GM18867 (cell line): ENCODE results near the gene SMOC1.
"Not testable (repeated sequence)": the region's sequence is repeated elsewhere in the genome, so short reads cannot be mapped to it uniquely, and the experiment has no call there.

Experiments used
- ATAC-seq: cut with Tn5 transposase; IDR thresholded peaks from one replicate; pipeline ENCODE4 v1.9.1; 2021; ENCODE audit warnings: mild to moderate bottlenecking, moderate library complexity; ENCODE audit not compliant: unreplicated experiment

SMOC1 gene

GRCh38 chr14:69896080-69896479 lies 16.9 kb downstream of the SMOC1 start:
- ATAC-seq, result no peak

DNA sequence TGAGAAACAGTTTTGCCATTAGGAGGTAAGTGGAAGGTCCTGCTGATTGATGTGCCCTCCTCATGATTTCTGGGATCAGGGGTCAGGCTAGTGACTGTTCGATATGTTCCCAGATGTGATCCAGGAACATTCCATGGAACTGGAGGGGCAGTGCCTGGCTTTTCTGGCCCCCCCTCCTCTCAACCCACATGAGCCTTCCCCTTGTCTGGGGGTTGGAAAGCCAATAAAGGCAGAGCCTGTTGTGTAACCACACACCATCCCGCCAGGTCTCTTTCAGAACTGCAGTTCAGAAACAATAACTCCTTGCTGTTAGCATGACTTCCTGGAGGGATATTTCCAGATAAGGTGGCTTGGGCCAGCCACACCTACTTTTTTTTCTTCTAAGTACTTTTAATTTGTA lies 17.8 kb downstream of the SMOC1 start:
- no peak for ATAC-seq

DNA sequence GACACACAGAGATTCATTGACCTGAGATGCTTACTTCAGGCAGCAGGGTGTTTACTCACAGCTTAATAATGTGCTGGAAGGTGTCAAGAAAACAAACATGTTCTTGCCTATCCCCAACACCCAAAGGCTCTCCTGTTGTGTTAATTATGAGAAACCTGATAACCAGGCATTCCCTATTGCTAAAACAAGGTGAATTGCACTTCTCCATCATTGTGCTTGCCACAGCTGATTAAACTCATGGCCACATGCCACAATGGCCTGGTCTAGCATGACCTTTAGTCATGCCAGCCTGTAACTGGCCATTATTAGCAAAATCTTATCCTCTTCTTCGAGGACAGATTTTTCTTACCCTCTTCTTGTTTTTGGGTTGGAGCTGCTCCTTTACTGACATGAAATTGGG lies 21.4 kb downstream of the SMOC1 start:
- ATAC-seq, result no peak

DNA sequence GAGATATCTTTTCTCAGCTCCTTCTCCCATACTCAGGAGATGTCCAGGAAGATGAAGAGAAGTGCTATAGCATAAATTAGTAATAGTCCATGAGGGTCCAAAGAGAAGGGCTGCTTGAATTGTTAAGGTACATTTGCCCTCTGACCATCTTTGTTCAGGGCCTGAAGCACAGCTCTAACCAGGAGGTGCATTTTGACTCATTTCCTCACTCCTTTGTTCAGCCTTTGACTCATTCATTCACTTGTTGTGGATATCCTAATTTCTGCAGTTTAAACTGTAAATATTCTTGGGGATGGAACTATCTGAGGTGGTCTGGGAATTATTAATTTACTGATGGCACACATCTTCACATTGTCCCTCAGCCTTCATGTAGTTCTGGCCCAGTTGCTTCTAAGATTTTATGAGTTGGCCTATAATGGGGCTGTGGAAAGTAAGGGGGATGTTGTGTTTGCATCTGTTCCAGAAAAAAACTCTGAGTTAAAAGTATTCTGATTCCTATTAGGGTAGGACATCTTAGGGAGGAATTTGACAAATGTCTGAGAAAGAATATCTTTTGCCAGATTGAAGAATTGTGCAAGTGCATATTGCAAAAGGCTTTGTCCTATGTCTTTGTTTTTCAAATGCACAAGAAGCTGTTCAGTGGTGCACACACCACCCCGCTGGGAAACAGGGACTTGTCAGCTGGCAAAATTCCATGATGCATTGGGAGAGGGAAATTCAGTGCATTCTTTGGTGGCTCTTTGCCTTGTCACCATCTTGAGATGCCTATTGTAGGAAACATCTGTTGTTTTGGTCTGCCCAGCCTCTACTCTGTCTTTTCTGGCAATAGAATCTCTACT lies 22.1 kb downstream of the SMOC1 start:
- no peak for ATAC-seq

- ATAC-seq, result not testable (repeated sequence)
Observed at GRCh38 chr14:69903046-69903445, 23.8 kb downstream of the SMOC1 start.

DNA sequence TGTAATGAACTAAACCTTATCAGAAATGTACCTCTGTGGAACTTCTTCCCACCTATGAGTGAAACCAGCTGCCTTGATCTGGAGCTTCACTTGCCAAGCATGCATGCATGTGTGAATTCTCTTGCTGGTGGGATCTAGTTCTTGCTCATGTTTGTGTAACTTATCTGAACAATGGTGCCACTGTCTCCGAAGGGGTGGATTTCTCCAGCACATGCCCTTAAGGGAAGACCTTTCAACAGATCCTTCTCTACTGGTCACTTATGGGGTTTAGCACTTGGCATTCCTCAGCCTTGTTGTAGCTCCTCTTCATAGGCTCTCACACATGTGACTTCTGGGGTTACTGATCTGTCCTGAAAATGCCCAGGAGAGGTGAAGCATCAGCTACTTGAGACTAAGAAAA lies 25.0 kb downstream of the SMOC1 start:
- ATAC-seq, result no peak

GRCh38 chr14:69906201-69906600 lies 27.0 kb downstream of the SMOC1 start:
- no peak for ATAC-seq

GRCh38 chr14:69909826-69910550 lies 30.8 kb downstream of the SMOC1 start:
- no peak for ATAC-seq

- no peak for ATAC-seq
Observed at GRCh38 chr14:69910871-69911270, 31.7 kb downstream of the SMOC1 start.

GRCh38 chr14:69913686-69914085 lies 34.5 kb downstream of the SMOC1 start:
- no peak for ATAC-seq

DNA sequence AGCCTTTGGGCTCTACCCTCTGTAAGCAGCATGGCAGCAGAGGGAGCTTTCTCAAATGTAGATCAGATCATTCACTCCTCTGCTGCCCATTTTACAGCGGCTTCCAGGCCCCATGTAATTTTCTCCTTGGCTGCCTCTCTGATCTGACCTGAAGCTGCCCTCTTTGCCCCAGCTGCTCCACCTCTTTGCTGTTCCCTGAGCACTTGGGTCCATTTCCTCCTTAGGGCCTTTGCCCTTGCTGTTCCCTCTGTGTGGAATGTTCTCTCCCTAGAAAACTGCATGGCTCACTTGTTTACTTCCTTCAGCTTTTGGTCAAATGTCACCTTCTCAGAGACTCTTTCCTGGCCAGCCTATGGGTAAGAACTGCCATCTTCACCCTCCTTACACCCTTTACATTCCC lies 37.2 kb downstream of the SMOC1 start:
- ATAC-seq, result no peak

DNA sequence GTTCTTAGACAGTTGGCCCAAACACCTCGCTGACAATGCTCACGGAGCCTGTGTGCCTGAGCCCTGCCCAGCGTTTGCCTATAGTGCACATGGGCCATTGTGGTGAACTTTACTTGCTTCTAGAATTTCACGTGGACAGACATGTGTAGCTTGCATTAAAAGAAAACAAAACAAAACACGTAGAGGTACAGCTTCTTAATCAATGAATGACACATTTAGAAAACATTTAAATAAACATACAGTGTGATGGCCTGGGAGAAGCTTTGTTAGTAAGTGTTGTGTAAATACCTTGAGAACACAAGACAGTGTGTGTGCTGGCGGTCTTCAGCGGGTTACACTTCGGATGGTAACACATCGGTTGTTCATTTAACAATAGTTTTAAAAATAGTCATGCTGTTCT lies 38.1 kb downstream of the SMOC1 start:
- no peak for ATAC-seq

DNA sequence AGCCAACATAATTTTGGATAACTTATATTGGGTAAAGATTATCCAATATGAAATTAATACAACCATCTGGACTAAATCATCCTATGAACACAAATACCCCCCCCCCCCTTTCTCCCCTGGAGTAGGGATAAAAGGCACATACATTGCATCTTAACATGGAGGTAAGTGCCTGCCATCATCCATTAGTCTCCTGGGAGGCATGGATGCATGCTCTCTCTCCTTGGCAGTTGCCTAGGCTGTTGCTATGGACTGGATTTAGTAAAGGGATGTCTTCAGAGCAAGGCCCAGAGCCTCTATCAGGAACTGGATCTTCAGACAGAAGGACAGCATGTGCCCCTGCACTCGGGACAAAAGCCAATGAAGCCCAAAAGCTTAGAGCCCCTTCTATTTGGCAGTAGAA lies 40.6 kb downstream of the SMOC1 start:
- ATAC-seq, result no peak

- ATAC-seq, result no peak
Observed at GRCh38 chr14:69921052-69921451, 41.8 kb downstream of the SMOC1 start.

- no peak for ATAC-seq
Observed at GRCh38 chr14:69922198-69922597, 43.0 kb downstream of the SMOC1 start.

DNA sequence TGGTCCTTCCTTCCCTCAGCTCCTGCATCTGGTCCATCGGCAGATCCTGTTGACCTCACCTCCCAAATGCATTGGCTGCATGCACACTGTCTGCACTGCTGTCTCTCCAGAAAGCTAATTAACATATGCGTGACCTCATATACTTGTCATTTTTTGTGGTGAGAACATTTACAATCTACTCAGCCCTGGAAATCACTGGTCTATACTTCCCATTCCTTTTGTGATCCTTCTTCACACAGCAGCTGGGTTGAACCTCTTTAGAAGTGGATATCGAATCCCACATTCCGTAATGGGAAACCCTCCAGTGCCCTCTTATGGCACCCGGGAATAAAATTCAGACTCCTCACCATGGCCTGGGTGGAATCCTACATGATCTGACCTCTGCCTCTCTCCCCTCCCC lies 45.0 kb downstream of the SMOC1 start:
- ATAC-seq, result no peak

DNA sequence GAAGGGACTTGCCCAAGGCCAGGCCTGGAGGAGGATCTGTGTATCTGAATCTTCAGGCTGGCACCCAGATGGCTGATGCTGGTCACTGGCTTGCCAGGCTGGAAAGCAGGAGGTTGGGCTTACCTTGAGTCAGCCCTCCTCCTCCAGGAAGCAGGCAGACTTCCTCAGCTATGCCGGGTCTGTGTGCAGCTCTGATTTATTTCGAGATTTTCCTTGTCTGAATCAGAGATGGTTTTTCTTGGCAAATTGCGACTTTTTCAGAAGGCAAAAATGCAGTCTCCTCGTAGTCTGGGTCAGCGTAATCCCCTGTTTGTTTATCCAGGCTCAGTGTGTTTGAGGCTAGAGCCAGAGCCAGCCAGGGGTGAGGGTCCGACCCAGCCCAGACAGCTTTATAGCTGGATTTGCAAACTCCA lies 48.9 kb downstream of the SMOC1 start:
- no peak for ATAC-seq

- ATAC-seq, result no peak
Observed at GRCh38 chr14:69930780-69931379, 51.7 kb downstream of the SMOC1 start.

DNA sequence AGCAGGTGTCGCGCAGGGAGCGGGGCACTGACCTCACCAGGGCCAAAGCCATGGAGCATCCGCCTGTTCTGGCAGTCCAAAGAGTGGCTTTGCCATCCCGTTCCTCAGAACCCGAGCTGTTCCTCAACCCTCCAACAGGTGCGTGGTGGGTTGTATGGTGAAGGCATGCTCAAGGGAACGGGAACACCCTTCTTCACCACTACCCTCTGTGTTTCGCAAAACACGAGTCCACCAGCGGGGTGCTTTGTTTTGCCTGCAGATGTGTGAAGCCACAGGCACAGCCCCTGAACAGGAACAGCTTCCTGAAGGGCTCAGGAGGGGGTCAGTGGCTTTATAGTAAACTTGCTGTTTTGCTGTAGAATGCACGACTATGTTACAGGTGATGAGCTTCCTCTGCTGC lies 52.7 kb downstream of the SMOC1 start:
- no peak for ATAC-seq

GRCh38 chr14:69932391-69932790 lies 53.2 kb downstream of the SMOC1 start:
- ATAC-seq, result no peak

GRCh38 chr14:69933623-69934275 lies 54.5 kb downstream of the SMOC1 start:
- ATAC-seq, result no peak
